ENCODE data around the gene MCM6.
A peak's percentile ranks its signal among the peaks of the same experiment; 100 is the strongest.

MCM6 gene

GRCh38 chr2:135862718-135863117, 13.5 kb downstream of the MCM6 start:
- DNase-seq = no peak

- no peak for DNase-seq
Observed at GRCh38 chr2:135853401-135853800, 22.8 kb downstream of the MCM6 start.

- no peak for DNase-seq
Observed at GRCh38 chr2:135851858-135852257, 24.4 kb downstream of the MCM6 start.

- DNase-seq = no peak
Observed at GRCh38 chr2:135850892-135851668, 25.2 kb downstream of the MCM6 start.

- DNase-seq = no peak
Observed at GRCh38 chr2:135849087-135849486, 27.2 kb downstream of the MCM6 start.

- no peak for DNase-seq
Observed at GRCh38 chr2:135845997-135846396, 30.2 kb downstream of the MCM6 start.

GRCh38 chr2:135845257-135845656, 31.0 kb downstream of the MCM6 start:
- DNase-seq = no peak

- DNase-seq = no peak
Observed at GRCh38 chr2:135844301-135844895, 31.8 kb downstream of the MCM6 start.

GRCh38 chr2:135843671-135844070, 32.6 kb downstream of the MCM6 start:
- no peak for DNase-seq

GRCh38 chr2:135840601-135841000, 35.6 kb downstream of the MCM6 start:
- no peak for DNase-seq

GRCh38 chr2:135839713-135840112, 36.5 kb downstream of the MCM6 start:
- no peak for DNase-seq

- DNase-seq = no peak
Observed at GRCh38 chr2:135838502-135838901, 37.7 kb downstream of the MCM6 start.

GRCh38 chr2:135836596-135837270, 39.5 kb downstream of the MCM6 start, which contains the start of gene LCT:
Gene LCT, minus strand, starts transcription at chr2:135837184. Its CDS starts 15 bp downstream, at chr2:135837169.
- no peak for DNase-seq

- DNase-seq = no peak
Observed at GRCh38 chr2:135832891-135833290, 43.4 kb downstream of the MCM6 start.

GRCh38 chr2:135831180-135831812, 44.9 kb downstream of the MCM6 start:
- no peak for DNase-seq

GRCh38 chr2:135829378-135830135, 46.7 kb downstream of the MCM6 start:
- peak; percentile 72 to 93 for DNase-seq

- no peak for DNase-seq
Observed at GRCh38 chr2:135826544-135826943, 49.7 kb downstream of the MCM6 start.

GRCh38 chr2:135825550-135826176, 50.6 kb downstream of the MCM6 start:
- DNase-seq = no peak

- no peak for DNase-seq
Observed at GRCh38 chr2:135825131-135825530, 51.1 kb downstream of the MCM6 start.

- DNase-seq = no peak
Observed at GRCh38 chr2:135822855-135823254, 53.4 kb downstream of the MCM6 start.

- DNase-seq = no peak
Observed at GRCh38 chr2:135821190-135821589, 55.1 kb downstream of the MCM6 start.

- DNase-seq = no peak
Observed at GRCh38 chr2:135820003-135820618, 56.1 kb downstream of the MCM6 start.
